ENCODE measurements around the gene TEKT1.

- TF ChIP-seq POLR2AphosphoS5 (IDR thresholded peaks at IDR 0.05; ENCODE audit: low read depth, low read length) (no peak), POU2F2 (IDR thresholded peaks at IDR 0.05; ENCODE audit: low read depth, low read length) (no peak), POLR2A (IDR thresholded peaks at IDR 0.05; ENCODE audit: low read depth, low read length) (no peak), TAF1 (IDR thresholded peaks at IDR 0.05; ENCODE audit: low read depth, low read length) (no peak)
These were observed 8.5 kb downstream of the TEKT1 start for GRCh38 chr17:6823011-6823442.

All from GM12891 (cell line).